H1 (cell line): ENCODE results near the gene IL37. TPM values are rescaled to one million over a fixed set of nuclear protein-coding genes. Genes with fewer than 3 reads are reported as not detected.

ENCODE experiments used
- CHD2 ChIP-seq: IDR thresholded peaks from 2 replicates; pipeline ENCODE4 v1.6.1; 2012; ENCODE audit warnings: low read length, improper control_type of control experiment
- FOSL1 ChIP-seq: IDR thresholded peaks from 2 replicates; pipeline ENCODE4 v1.6.1; 2011; ENCODE audit warnings: mild to moderate bottlenecking, low read depth, low read length, moderate library complexity; ENCODE audit not compliant: insufficient read depth
- KDM5A ChIP-seq: fragments of 200-600 bp; IDR thresholded peaks from 2 replicates; pipeline ENCODE4 v1.7.1; 2012; ENCODE audit warnings: mild to moderate bottlenecking, low read length, inconsistent platforms, mixed read lengths
- TEAD4 ChIP-seq: IDR thresholded peaks from 2 replicates; pipeline ENCODE4 v1.6.1; 2012; ENCODE audit warnings: low read depth, low read length, inconsistent platforms, mixed read lengths
- polyA plus RNA-seq, 7 experiments: library from polyadenylated mRNA; depleted of rRNA in 3 of 7; stranded (reverse) in 5 of 7; unstranded in 2 of 7; fragments of >200 nt in 5 of 7; fragments of 200-250 nt in 2 of 7; gene quantifications; 1 replicate in 5 of 7; 2 replicates in 1 of 7; 4 replicates in 1 of 7; pipeline versions ENCODE4 v1.2.1 to v1.2.3, GENCODE V29; 2011 to 2013; ENCODE audit warnings: missing spikeins in 2 of 7, mixed read lengths in 2 of 7
- total RNA-seq: library from RNA; stranded (reverse); fragmentation: NEBNext Ultra II Directional; extraction: Animal tissue kit (Norgen Biotek cat#: 25700); gene quantifications from 2 replicates; pipeline ENCODE4 v1.2.1, GENCODE V29; 2021
- TF ChIP-seq, protein P1 (sequence below): IDR thresholded peaks from 2 replicates; pipeline ENCODE4 v1.6.1; 2011; ENCODE audit warnings: low read depth, mild to moderate bottlenecking, low read length; ENCODE audit not compliant: insufficient read depth

The IL37 gene
- total and polyA plus RNA-seq, 2 of the 8 experiments (the other 6 are each of a cell fraction or from before 2014, with no cell fraction given): 0.18 TPM; not detected in 1

DNA sequence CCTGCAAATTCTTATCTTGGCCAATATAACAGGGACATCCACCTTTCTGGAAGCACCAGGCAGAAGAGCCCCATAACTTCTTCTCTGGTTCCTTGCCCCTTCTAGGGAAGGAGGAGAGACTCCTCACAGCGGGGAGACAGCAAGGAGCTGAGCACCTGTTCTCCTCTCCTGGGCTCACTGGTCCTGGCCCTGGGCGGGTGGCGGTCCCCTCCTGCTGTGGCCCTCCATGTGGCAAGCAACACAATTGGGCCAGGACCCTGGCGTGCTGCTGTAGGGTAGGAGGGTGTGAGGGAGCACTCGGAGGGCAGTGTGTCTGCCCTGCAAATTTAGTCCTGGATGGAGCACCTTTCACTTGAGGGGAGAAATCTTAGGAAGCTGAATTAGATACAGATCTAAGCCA is 6.9 kb downstream of the IL37 start (continued):
- TF ChIP-seq KDM5A (no peak), CHD2 (no peak), FOSL1 (no peak), TEAD4 (no peak)
- TF ChIP-seq, protein P1, sequence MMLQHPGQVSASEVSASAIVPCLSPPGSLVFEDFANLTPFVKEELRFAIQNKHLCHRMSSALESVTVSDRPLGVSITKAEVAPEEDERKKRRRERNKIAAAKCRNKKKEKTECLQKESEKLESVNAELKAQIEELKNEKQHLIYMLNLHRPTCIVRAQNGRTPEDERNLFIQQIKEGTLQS: no peak
- TF ChIP-seq, all 59 proteins: peak for 0
